NCI-H510A (cell line): Measurements from ENCODE around the gene MMP17.

Source experiments
- DNase-seq: peaks from one replicate; lab custom pipeline; 2025; lab: John Stamatoyannopoulos, UW

MMP17 gene

GRCh38 chr12:131827961-131828534 is at the start of gene MMP17:
Gene MMP17 (plus strand): TSS chr12:131828393. CDS start chr12:131828495, 102 bp downstream.
- no peak for DNase-seq

DNA sequence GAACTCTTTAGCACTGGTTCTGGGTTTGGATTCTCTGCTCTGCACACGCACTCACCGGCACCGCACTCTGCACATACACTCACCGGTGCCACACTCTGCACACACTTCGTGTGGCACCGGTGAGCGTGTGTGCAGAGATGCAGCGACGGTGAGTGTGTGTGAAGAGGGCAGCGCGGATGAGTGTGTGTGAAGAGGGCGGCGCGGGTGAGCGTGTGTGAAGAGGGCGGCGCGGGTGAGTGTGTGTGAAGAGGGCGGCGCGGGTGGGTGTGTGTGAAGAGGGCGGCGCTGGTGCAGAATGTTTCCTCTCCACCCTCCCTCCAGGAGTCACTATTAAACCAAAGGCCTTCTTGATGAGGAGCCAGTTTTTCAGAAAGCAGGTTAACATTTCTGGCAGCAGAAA is 49.2 kb upstream of the MMP17 start:
- no peak for DNase-seq

DNA sequence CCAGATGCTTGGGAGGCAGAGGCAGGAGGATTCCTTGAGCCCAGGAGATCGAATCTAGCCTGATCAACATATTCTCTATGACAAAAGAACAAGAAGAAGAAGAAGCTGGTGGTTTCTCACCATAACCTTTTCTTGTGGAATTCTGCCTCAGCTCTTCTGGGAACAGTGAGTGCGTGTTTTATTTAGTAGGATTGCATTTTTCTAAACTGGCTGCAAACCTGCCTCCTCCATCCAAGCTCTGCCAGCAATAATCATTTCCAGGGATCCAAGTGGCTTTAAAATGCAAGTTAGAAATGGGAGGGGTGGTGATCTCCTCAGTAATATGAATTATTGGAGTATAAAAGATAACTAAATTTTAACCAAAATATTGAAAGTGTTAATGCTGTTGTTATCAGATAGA is 46.1 kb upstream of the MMP17 start:
- no peak for DNase-seq

GRCh38 chr12:131783915-131784541 is 44.2 kb upstream of the MMP17 start:
- DNase-seq, result no peak

- DNase-seq, result no peak
Measured at GRCh38 chr12:131784909-131785762, 43.1 kb upstream of the MMP17 start.

GRCh38 chr12:131785763-131786330 is 42.3 kb upstream of the MMP17 start:
- DNase-seq, result no peak

DNA sequence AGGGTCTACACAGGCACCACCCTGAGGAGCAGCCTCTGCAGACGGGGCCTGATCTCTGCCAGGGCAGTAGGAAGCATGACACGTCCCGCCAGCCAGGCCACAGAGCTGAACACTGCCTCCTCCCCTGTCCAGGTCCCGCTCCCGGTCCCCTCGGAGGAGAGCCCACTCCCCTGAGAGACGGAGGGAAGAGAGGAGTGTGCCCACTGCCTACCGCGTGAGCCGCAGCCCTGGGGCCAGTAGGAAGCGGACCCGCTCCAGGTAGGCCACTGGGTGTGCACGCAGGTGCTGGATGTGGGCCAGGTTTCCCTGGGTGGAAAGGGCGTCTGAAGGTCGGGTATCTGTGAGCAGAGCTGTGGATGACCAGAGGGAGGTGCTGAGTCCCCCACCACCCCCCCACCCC is 41.9 kb upstream of the MMP17 start:
- DNase-seq, result no peak

GRCh38 chr12:131787143-131787660 is 41.0 kb upstream of the MMP17 start:
- DNase-seq, result no peak

GRCh38 chr12:131788070-131788469 is 40.1 kb upstream of the MMP17 start:
- no peak for DNase-seq

DNA sequence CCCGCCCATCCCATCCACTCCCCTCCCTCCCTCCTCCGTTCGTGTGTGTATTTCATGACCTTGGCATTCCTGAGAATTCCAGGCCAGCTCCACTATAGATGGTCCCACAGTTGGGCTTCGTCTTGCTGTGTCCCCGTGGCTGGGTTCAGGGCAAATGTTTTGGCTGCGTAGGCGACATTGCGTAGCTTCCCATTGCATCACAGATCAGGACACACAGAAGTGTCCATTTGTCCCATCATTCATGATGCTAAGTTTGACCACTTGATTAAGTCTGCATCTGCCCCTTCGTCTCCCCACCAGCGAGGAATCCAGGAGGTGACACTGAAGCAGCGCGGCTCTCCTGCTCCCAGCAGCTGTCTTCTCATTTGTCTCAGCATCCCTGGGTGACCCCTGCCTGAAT is 38.6 kb upstream of the MMP17 start:
- DNase-seq, result no peak

GRCh38 chr12:131793243-131794022 is 34.8 kb upstream of the MMP17 start:
- DNase-seq, result no peak

DNA sequence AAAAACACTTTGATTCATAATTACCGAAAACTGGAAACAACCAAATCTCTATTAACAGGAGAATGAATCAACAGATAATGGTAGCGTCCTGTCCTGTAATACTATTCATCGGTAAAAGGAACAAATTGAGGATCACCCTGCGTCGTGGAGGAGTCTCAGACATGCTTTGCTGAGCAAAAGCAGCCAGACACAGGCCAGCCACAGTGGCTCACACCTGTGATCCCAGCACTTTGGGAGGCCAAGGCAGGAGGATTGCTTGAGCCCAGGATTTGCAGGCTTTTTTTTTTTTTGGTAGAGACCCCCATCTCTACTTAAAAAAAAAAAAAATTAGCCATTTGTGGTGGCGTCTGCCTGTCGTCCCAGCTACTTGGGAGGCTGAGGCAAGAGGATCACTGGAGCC is 34.1 kb upstream of the MMP17 start:
- DNase-seq, result no peak

DNA sequence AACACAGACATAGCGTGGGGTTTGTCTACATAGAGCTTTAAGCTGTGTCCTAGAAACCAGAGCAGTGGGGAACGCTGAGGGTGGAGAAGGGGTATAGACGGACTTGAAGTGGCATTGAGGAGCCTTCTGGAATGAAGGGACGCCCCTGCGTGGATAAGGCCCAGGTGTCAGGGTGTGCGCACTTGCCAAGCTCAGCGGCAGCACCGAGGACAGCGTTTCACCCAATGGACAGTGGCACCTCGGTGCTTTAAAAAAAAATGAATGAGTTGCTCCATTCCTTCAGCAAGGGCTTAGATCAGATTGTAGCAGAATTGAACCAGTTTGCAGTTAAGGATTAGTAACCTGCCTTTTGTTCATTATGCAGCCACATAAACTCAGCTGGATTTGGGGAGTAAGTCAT is 33.6 kb upstream of the MMP17 start:
- no peak for DNase-seq

- no peak for DNase-seq
Measured at GRCh38 chr12:131795064-131795463, 33.1 kb upstream of the MMP17 start.

- DNase-seq, result peak; percentile 46
Measured at GRCh38 chr12:131795690-131796410, 32.3 kb upstream of the MMP17 start.

GRCh38 chr12:131796411-131796736 is 31.8 kb upstream of the MMP17 start:
- DNase-seq, result no peak

DNA sequence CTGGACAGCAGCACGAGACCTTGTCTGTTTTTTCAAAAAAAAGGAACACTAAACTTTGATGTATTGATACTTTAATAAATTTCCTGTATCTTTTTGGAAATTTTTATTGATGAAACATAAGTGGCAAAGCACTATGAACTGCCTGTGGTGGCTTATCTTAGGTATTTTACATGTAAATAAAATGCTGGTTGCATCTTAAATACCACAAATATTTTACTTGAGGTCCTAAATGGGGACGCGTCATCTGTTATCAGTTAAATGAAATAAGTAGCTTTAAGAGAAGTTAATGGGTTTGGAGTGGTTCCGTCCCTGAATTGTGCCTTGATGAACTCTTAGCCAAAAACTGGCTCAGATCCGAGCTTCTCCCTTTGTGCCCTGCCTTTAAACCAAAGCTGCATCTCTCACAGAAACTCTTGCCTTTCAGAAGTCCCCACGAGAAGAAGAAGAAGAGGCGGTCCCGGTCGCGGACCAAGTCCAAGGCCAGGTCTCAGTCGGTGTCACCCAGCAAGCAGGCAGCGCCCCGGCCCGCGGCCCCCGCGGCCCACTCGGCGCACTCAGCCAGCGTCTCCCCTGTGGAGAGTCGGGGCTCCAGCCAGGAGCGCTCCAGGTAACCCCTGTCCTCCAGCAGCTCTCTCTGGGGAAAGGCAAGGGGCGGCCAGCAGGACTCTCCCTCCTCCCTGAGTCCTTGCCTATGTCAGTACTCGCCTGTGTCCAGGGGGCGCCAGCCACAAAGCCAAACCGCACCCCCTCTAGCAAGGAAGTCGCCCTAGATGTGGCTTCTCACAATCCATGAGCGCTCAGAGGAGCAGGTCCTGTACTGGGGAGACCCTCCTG is 31.2 kb upstream of the MMP17 start:
- DNase-seq, result no peak

DNA sequence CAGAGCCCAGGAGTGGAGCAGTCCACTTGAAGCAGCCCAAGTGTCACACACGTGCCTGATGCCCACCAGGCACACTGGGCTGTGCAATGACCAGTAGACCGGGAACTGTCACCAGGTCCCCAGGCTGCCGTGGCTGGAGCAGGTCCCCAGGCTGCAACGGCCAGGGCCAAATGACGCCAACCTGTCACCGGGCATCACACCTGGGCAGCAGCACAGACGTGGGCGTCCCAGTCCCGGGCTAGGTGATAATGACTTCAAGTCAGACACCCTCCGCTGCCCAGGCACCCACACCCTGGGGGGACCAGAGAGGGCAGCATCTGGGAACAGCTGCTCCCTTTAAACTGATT is 30.6 kb upstream of the MMP17 start:
- no peak for DNase-seq

GRCh38 chr12:131799195-131799594 is 29.0 kb upstream of the MMP17 start:
- DNase-seq, result no peak

DNA sequence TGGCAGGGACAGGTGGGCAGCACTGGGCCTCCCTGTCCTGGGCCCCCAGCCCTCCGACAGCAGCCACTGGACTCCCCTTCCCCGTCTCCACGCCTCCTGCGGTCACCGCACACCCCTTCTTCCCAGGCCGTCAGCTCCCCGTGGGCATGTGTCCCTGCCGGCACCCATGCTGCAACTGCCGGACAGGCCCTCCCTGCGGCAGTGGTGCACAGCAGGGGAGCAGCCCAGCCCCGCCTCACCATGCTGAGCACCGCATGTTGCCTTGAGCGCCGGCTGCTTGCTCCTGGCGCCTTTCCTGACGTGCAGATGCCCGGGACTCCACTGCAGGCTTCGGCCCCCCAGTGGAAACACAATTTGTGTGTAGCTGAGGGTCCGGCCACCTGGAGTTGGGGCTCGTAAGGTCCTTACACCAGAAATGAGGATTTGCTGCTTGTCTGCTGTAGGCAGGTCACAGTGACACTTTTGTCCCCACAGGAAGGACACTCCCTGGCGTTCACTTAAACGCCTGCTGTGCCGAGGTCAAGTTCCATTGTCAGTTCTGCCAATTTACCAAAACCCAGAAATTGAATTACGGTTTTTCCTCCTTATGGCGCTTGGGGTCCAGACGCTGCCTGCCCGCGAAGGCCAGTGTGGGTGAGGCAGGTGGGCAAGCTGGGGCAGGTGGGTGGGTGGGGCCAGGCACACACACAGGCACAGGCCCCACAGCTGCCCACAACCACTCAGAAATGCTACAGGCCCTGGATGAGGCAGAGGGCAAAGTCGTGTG is 28.2 kb upstream of the MMP17 start:
- no peak for DNase-seq
